Gastroesophageal sphincter (tissue), 3 donors: ENCODE results near the gene ROR1.

Experiments used
- EP300 ChIP-seq: sonication (generic); formaldehyde crosslinking; IDR thresholded peaks from one replicate; pipeline ENCODE4 v1.6.1; 2017; ENCODE audit warnings: antibody characterized with exemption, mild to moderate bottlenecking
- POLR2A ChIP-seq, 2 donors: fragments of 450-650 bp; IDR thresholded peaks; one replicate each; pipeline ENCODE4 v1.6.1; 2017; ENCODE audit warnings: antibody characterized with exemption in 2 of 2, mild to moderate bottlenecking in 2 of 2, moderate library complexity in 1 of 2
- TF ChIP-seq, protein P1 (sequence below), 4 experiments: fragments of 200-600 bp in 2 of 4; fragments of 450-650 bp in 2 of 4; sonication (generic) in 1 of 4; IDR thresholded peaks; one replicate each; pipeline ENCODE4 v1.5.1; 2017 to 2019; ENCODE audit warnings: antibody characterized with exemption in 4 of 4, mild to moderate bottlenecking in 2 of 4, moderate library complexity in 2 of 4

DNA sequence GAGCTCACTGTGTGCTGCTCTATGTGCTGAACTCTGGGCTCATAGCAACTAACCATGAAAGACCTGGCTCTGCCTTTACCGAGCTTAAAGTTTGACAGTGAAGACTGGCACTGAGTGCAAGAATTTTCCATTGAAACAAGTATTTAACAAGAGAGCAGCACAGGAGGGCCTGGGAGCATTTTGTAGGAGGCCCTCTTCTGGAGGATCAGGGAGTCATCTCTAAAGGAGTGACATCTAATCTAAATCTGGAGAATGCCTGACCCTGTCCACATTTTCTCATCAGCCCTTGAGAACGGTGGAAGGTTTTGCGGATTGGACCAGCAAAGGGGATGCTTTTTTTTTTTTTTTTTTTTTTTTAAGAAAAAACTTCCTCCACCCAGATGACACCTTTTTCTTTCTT is 150.8 kb downstream of the ROR1 start:
- TF ChIP-seq, protein P1, sequence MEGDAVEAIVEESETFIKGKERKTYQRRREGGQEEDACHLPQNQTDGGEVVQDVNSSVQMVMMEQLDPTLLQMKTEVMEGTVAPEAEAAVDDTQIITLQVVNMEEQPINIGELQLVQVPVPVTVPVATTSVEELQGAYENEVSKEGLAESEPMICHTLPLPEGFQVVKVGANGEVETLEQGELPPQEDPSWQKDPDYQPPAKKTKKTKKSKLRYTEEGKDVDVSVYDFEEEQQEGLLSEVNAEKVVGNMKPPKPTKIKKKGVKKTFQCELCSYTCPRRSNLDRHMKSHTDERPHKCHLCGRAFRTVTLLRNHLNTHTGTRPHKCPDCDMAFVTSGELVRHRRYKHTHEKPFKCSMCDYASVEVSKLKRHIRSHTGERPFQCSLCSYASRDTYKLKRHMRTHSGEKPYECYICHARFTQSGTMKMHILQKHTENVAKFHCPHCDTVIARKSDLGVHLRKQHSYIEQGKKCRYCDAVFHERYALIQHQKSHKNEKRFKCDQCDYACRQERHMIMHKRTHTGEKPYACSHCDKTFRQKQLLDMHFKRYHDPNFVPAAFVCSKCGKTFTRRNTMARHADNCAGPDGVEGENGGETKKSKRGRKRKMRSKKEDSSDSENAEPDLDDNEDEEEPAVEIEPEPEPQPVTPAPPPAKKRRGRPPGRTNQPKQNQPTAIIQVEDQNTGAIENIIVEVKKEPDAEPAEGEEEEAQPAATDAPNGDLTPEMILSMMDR (IDR thresholded peaks at IDR 0.05) = no peak
- TF ChIP-seq POLR2A (IDR thresholded peaks at IDR 0.05) = no peak
- no peak for TF ChIP-seq EP300
